Fibroblast of peridontal ligament (primary cell): Measurements from ENCODE around the gene FNDC4.
"Not testable (repeated sequence)": the region's sequence is repeated elsewhere in the genome, so short reads cannot be mapped to it uniquely, and the experiment has no call there.

Experiments
- DNase-seq: peaks from one replicate; pipeline ENCODE4 v3.0.0-alpha.2; 2010; ENCODE audit errors: extremely low read depth

FNDC4 gene

DNA sequence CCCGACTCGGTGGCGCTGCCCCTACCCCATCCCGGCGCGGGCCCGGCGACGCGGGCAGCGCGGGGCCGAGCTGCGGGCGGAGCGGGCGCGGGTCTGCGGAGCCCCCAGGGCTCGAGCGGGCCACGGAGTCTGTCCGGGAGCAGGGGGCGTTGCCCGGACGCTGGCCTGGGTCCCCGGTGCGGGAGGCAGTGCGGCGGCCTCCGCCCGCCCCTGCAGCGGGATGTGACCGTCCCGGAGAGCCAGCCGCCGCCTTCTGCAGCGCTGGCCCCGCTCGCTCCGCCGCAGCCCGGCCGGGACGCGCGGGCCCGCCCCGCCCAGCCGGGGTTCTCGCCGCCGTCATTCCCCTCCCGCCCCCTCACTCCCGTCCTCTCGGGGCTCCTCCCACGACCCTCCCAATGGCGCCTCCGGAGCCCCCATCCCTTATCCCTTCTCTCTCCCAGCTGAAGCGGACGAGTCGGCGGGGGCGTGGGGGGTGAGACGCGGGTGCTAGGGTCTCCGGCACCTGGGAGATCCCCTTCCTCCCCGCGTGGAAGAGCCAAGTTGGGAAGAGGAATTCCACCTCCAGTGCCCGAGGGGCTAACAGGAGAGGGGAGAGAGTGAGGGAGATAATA, at the start of gene FNDC4:
Gene FNDC4, minus strand, starts transcription at position 257 of the 611 bp plus-strand sequence. CDS start 521 bp downstream, outside the sequence.
- DNase-seq: no peak

GRCh38 chr2:27544143-27544821, 49.3 kb upstream of the FNDC4 start:
- DNase-seq: no peak

DNA sequence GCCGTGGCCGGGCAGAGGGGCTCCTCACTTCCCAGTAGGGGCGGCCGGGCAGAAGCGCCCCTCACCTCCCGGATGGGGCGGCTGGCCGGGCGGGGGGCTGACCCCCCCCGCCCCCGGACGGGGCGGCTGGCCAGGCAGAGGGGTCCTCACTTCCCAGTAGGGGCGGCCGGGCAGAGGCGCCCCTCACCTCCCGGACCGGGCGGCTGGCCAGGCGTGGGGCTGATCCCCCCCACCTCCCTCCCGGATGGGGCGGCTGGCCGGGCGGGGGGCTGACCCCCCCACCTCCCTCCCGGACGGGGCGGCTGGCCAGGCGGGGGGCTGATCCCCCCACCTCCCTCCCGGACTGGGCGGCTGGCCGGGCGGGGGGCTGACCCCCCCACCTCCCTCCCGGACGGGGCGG, 44.6 kb upstream of the FNDC4 start:
- not testable (repeated sequence) for DNase-seq

DNA sequence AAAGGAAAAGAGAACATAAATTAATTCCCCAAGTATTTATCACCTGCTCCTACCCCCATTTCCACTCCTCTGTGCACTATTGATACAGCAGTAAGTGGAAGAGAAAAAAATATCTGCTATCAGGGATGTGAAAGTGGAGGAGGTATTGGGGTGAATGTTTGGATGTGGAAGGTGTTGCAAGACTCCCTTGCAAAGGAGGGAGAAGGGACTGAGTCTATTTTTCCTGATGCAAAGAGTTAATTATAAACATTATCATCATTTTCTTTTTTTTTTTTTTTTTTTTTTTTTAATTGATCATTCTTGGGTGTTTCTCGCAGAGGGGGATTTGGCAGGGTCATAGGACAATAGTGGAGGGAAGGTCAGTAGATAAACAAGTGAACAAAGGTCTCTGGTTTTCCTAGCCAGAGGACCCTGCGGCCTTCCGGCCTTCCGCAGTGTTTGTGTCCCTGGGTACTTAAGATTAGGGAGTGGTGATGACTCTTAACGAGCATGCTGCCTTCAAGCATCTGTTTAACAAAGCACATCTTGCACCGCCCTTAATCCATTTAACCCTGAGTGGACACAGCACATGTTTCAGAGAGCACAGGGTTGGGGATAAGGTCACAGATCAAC, 43.9 kb upstream of the FNDC4 start:
- DNase-seq: not testable (repeated sequence)

DNA sequence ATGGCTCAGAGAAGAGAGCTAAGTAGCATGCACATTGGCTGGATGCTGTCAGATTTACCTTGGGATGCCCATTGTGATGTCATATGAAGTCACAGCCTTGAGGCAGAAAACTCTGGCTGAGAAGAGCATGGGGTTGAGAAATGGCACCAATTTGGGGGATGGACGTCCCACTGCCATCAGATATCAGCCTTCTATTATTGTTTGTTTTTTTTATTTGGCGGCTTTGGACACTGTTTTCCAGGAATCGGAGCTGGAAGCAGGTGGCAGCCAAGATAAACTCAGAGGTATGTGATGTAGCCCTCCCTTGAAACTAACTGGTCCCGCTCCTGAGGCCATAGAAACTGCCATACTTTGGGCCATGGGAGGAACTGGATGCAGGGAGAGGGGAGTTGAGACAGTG, 42.3 kb upstream of the FNDC4 start:
- no peak for DNase-seq

DNA sequence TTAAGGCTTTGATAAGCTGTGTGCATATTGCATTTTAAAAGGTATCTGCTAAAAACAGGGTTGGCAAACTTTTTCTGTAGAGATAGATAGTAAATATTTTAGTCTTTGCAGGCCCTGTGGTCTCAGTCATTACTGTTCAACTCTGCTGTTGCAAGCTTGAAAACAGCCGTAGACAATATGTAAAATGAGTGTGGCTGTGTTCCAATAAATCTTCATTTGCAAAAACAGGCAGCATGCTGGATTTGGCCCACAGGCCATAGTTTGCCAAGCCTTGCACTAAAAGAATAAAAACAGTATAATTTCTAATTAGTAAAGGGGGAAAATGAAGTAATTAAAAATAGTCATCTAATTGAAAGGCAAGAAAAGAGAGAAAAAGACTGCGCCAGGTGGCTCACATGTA, 37.0 kb upstream of the FNDC4 start:
- DNase-seq: no peak

DNA sequence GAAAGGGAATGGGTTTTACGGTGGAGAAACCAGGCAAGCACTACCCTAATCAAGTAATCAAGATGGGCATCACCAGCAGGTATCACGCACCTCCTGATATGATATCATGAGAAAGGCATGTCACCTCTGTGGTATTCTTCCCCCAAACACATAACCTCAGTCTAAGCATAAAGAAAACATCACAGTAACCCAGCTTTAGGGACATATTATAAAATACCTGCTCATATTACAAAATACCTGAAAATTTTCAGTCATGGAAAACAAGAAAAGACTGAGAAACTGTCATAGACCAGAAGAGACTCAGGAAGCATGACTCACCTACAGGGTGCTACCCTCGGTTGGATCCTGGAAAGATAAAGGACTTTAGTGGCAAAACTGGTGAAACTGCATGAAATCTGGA, 32.2 kb upstream of the FNDC4 start:
- DNase-seq: no peak

DNA sequence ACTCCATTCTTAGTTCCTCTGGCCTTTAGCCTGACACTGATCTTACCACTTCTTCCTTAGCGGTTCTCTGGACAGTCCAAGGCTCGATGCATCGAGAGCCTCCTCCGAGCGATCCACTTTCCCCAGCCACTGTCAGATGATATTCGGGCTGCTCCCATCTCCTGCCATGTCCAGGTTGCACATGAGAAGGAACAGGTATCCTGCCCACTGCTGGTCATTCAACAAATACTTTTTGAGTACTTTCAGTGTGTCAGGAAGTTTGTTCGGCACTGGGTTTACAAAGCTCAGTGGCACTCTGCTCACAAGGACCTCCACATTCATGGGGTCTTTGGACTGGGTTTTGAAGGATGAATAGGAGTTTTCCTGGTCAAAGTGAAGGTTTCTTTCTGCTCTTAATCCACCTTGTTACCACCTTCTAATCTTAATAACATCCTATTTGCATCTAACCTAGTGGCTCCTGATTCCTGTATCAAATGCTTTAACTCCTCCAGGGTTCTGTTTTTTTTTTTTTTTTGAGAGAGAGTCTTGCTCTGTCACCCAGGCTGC, 27.5 kb upstream of the FNDC4 start:
- DNase-seq: no peak

DNA sequence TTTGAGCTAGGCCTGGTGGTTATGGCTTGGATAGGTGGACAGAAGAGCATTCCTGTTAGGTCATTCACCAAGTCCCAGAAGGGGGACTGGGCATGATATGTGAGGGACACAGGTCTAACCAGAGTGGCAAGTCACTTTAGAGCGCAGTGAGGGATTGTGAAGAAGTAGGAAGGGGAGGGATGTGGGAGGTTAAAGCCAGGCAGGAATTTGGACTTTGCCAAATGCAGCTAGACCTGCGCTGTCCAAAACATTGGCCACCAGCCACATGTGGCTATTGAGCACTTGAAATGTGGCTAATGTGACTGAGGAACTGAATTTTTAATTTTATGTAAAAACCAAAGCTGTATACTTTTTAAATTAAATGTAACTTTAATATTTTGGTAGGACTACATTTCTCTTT, 25.3 kb upstream of the FNDC4 start:
- no peak for DNase-seq

- no peak for DNase-seq
Measured at GRCh38 chr2:27518782-27519113, 23.7 kb upstream of the FNDC4 start.

DNA sequence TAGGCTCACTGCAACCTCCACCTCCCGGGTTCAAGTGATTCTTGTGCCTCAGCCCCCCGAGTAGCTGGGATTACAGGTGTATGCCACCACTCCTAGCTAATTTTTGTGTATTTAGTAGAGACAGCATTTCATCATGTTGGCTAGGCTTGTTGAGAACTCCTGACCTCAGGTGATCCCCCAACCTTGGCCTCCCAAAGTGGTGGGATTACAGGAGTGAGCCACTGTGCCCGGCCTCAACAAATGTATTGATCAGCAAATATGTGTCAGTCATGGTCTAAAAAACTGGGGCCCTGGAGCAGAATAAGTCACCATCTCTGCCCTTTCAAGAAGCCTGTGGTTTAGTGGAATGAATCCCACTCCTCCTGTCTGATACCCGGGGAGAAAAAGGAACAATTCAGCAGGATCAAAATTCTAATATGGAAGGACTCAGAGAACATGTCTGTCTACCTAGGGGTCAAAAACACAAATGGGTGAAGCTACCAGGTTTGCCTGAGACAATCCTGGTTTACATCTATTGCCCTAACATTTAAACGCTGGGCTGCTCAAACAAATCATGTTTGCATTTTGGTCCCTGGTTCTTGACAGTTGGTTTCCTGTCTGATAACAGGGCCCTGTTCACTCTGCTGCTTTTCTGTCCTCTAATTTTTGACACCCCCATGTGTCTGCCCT, 23.2 kb upstream of the FNDC4 start:
- no peak for DNase-seq

DNA sequence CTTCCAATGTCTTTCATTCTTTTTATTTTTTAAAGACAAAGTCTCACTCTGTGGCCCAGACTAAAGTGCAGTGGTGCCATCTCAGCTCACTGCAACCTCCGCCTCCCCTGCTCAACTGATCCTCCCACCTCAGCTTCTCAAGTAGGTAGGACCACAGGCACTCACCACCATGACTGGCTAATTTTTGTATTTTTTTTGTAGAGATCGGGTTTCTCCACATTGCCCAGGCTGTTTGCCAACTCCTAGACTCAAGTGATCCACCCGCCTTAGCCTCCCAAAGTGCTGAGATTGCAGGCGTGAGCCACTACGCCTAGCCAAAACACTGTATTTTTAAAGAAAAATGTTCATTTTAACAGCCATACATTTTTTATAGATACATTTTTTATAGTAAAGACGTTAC, 14.3 kb upstream of the FNDC4 start:
- DNase-seq: peak; percentile 53

- DNase-seq: no peak
Measured at GRCh38 chr2:27507293-27507692, 12.3 kb upstream of the FNDC4 start.

GRCh38 chr2:27506587-27506986, 11.6 kb upstream of the FNDC4 start:
- DNase-seq: no peak

DNA sequence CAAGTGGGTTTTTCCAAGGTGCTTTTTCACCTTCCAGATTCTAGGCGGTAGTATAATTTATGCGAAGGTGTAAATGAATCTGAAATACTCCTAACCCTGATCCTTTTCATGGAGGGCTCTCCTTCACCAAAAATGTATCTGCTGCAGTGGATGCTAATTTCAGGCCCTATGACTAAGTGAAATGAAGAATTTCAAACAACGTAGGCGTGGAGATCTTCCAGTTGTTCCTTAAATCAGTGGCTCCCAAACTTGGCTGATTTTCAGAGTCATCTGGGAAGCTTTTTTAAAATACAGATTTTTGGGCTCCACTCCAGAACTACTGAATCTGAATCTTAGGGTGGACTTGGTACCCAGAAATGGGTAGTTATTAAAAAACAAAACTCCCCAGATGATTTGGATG, 7.1 kb upstream of the FNDC4 start:
- DNase-seq: peak; percentile 12

- no peak for DNase-seq
Measured at GRCh38 chr2:27501042-27501441, 6.0 kb upstream of the FNDC4 start.

DNA sequence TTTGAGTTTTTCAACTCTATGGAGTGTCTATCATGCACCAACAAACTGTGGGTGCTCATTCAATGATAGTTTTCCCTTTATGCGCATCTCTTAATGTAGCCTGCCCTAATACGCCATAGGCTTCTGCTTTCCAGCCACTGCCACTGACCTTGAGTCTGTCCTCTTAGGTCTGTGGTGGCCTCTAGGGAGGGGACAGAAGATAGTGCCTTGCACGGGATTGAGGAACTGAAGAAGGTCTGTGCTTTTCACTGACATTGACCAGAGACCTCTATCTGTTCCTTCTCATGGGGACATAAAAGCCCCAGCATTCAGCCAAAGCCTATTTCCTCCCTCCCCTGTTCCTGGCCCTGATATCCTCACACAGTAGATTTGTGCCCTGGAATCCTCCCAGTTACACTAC, 4.0 kb upstream of the FNDC4 start:
- DNase-seq: no peak

GRCh38 chr2:27497288-27497627, 2.3 kb upstream of the FNDC4 start:
- no peak for DNase-seq

- DNase-seq: peak; percentile 32
Measured at GRCh38 chr2:27496357-27497287, 1.6 kb upstream of the FNDC4 start, which contains the start of gene GCKR. Gene GCKR, plus strand, starts transcription at chr2:27496839. Its CDS starts 66 bp downstream, at chr2:27496905.

GRCh38 chr2:27495840-27496356, 898 bp upstream of the FNDC4 start:
- no peak for DNase-seq

GRCh38 chr2:27494284-27494943, 586 bp downstream of the FNDC4 start:
- peak; percentile 54 for DNase-seq
